Erythroblast (primary cell): Measurements from ENCODE around the gene YIPF5.

Source experiments
- GATA1 ChIP-seq: IDR thresholded peaks from 2 replicates; pipeline ENCODE4 v1.6.1; 2011; ENCODE audit warnings: low read depth, mild to moderate bottlenecking, control low read depth, low read length, moderate library complexity
- POLR2A ChIP-seq: IDR thresholded peaks from 2 replicates; pipeline ENCODE4 v1.6.1; 2011; ENCODE audit warnings: mild to moderate bottlenecking, low read length

DNA sequence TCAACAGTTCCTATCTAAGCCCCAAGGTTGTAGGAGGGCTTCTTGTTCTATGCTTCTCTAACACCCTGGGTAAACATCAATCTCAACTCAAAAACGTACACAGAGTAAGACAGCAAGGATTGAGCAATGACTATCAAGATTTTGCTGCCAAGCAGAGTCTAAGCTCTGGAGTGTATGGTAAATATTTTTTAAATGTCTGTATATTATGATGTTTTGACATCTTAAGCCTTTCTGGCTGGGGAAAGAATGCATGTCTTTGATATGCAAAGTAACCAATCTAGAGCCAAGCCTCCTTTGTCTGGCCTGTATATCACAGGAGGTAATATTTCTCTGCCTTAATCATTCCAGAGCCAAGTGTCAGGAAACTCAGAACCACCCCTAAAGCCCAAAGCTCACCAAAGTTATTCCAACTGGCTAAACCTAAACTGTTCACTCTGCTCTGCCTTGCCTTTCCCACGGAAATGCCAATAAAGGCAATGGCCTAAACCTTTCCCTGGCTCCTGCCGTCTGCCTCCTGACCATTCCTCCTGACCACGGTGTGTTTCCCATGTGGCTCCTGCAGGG, 45.2 kb downstream of the YIPF5 start:
- TF ChIP-seq POLR2A (no peak), GATA1 (no peak)
